GDM1 (cell line): ENCODE data around the gene HLTF.

Experiments
- DNase-seq: peaks from one replicate; lab custom pipeline; 2025; lab: John Stamatoyannopoulos, UW

Gene HLTF

GRCh38 chr3:149089395-149089794 is 3.1 kb upstream of the HLTF start:
- DNase-seq = no peak

GRCh38 chr3:149087208-149087607 is 875 bp upstream of the HLTF start:
- no peak for DNase-seq

GRCh38 chr3:149085828-149086231 is 503 bp downstream of the HLTF start:
- DNase-seq = no peak

GRCh38 chr3:149081772-149082171 is 4.6 kb downstream of the HLTF start:
- no peak for DNase-seq

GRCh38 chr3:149080699-149081091 is 5.6 kb downstream of the HLTF start:
- no peak for DNase-seq

GRCh38 chr3:149080011-149080698 is 6.2 kb downstream of the HLTF start:
- DNase-seq = no peak

- no peak for DNase-seq
Measured at GRCh38 chr3:149077628-149078027, 8.7 kb downstream of the HLTF start.

GRCh38 chr3:149067883-149068282 is 18.4 kb downstream of the HLTF start:
- DNase-seq = no peak

- no peak for DNase-seq
Measured at GRCh38 chr3:149061776-149062175, 24.6 kb downstream of the HLTF start.

- DNase-seq = no peak
Measured at GRCh38 chr3:149058602-149059001, 27.7 kb downstream of the HLTF start.

GRCh38 chr3:149058198-149058597 is 28.1 kb downstream of the HLTF start:
- DNase-seq = no peak

- DNase-seq = no peak
Measured at GRCh38 chr3:149055575-149055974, 30.8 kb downstream of the HLTF start.

- no peak for DNase-seq
Measured at GRCh38 chr3:149044339-149045083, 41.8 kb downstream of the HLTF start.

GRCh38 chr3:149042789-149043386 is 43.4 kb downstream of the HLTF start:
- DNase-seq = no peak

- DNase-seq = no peak
Measured at GRCh38 chr3:149038322-149038721, 48.0 kb downstream of the HLTF start.

GRCh38 chr3:149037684-149038083 is 48.6 kb downstream of the HLTF start:
- no peak for DNase-seq

GRCh38 chr3:149031096-149031495 is 55.2 kb downstream of the HLTF start:
- no peak for DNase-seq

GRCh38 chr3:149026718-149027117 is 59.6 kb downstream of the HLTF start:
- DNase-seq = no peak

- no peak for DNase-seq
Measured at GRCh38 chr3:149023951-149024350, 62.4 kb downstream of the HLTF start.

- DNase-seq = no peak
Measured at GRCh38 chr3:149021830-149022229, 64.5 kb downstream of the HLTF start.

- DNase-seq = no peak
Measured at GRCh38 chr3:149020839-149021252, 65.5 kb downstream of the HLTF start.

- no peak for DNase-seq
Measured at GRCh38 chr3:149020196-149020838, 66.0 kb downstream of the HLTF start.

GRCh38 chr3:149019580-149019979 is 66.8 kb downstream of the HLTF start:
- no peak for DNase-seq
